Parathyroid adenoma (tissue), 2 donors: ENCODE results near the gene FBLIM1.

Source experiments
- H2AFZ ChIP-seq: fragments of 300-600 bp; sonication (generic); one replicate; pipeline ENCODE4 v1.7.0; 2017; ENCODE audit warnings: antibody characterized with exemption, mild to moderate bottlenecking
- H3K27ac ChIP-seq: fragments of 300-600 bp; sonication (generic); one replicate; pipeline ENCODE4 v1.7.0; 2017
- H3K27me3 ChIP-seq: fragments of 300-600 bp; sonication (generic); one replicate; pipeline ENCODE4 v1.7.0; 2017; ENCODE audit warnings: low read length; ENCODE audit not compliant: control insufficient read depth, insufficient read depth
- H3K36me3 ChIP-seq: fragments of 300-600 bp; sonication (generic); one replicate; pipeline ENCODE4 v1.7.0; 2017; ENCODE audit warnings: low read length; ENCODE audit not compliant: control insufficient read depth, insufficient read depth
- H3K4me1 ChIP-seq: fragments of 300-600 bp; sonication (generic); one replicate; pipeline ENCODE4 v1.7.0; 2017; ENCODE audit warnings: control low read depth
- H3K4me2 ChIP-seq: fragments of 300-600 bp; sonication (generic); one replicate; pipeline ENCODE4 v1.7.0; 2017; ENCODE audit warnings: low read length
- H3K4me3 ChIP-seq: fragments of 300-600 bp; sonication (generic); one replicate; pipeline ENCODE4 v1.7.0; 2017; ENCODE audit warnings: low read depth, low read length
- H3K79me2 ChIP-seq: fragments of 300-600 bp; sonication (generic); one replicate; pipeline ENCODE4 v1.7.0; 2017; ENCODE audit warnings: control low read depth
- H3K9ac ChIP-seq: fragments of 300-600 bp; sonication (generic); one replicate; pipeline ENCODE4 v1.7.0; 2017; ENCODE audit warnings: mild to moderate bottlenecking
- H3K9me3 ChIP-seq: fragments of 300-600 bp; sonication (generic); one replicate; pipeline ENCODE4 v1.7.0; 2017; ENCODE audit warnings: low read length; ENCODE audit not compliant: control insufficient read depth
- TF ChIP-seq, protein P1 (sequence below): fragments of 300-600 bp; sonication (generic); IDR thresholded peaks from one replicate; pipeline ENCODE4 v1.7.0; 2017; ENCODE audit warnings: antibody characterized with exemption, mild to moderate bottlenecking
- donor health status: primary hyperparathyroidism.

FBLIM1 gene

DNA sequence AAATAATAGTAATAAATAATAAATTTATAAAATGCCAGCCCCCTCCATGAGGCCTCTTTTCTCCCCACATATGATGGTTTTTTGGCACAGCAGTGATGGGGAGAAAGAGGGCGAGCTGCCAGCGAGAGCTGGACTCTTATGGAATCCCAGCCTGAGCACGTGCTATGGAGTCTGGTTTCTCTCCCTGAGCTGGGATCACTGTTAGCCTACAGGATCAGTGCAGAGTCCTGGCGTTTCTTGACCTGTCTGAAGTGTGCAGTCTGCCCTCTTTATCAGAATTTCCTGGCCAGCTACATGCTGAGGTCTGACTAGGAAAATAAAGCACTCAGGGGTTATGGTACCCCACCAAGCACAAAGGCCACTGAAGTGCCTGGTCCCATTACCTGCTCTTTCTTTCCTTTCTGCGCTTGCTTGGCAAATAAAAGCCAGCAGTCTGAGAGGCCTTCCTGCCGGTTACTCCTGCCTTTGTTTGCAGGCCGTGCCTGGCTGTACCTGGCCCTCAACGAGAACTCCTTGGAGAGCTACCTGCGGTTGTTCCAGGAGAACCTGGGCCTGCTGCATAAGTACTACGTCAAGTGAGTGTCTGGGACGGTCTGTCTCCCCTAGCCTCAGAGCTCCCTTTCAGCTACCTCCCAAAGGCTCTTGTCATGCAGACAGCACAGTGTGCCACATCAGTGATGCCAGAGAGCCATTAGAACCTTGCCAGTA lies 41.0 kb upstream of the FBLIM1 start:
- Histone ChIP-seq H3K9ac (no peak overlapping the region), H2AFZ (no peak overlapping the region), H3K9me3 (no peaks in the 10 kb centered on the region), H3K36me3 (no peaks in the 10 kb centered on the region), H3K27me3 (no peaks in the 10 kb centered on the region), H3K4me1 (no peaks in the 10 kb centered on the region), H3K4me2 (no peak overlapping the region), H3K4me3 (no peak overlapping the region), H3K79me2 (no peaks in the 10 kb centered on the region), H3K27ac (no peak overlapping the region)
- TF ChIP-seq, protein P1, sequence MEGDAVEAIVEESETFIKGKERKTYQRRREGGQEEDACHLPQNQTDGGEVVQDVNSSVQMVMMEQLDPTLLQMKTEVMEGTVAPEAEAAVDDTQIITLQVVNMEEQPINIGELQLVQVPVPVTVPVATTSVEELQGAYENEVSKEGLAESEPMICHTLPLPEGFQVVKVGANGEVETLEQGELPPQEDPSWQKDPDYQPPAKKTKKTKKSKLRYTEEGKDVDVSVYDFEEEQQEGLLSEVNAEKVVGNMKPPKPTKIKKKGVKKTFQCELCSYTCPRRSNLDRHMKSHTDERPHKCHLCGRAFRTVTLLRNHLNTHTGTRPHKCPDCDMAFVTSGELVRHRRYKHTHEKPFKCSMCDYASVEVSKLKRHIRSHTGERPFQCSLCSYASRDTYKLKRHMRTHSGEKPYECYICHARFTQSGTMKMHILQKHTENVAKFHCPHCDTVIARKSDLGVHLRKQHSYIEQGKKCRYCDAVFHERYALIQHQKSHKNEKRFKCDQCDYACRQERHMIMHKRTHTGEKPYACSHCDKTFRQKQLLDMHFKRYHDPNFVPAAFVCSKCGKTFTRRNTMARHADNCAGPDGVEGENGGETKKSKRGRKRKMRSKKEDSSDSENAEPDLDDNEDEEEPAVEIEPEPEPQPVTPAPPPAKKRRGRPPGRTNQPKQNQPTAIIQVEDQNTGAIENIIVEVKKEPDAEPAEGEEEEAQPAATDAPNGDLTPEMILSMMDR = no peak

DNA sequence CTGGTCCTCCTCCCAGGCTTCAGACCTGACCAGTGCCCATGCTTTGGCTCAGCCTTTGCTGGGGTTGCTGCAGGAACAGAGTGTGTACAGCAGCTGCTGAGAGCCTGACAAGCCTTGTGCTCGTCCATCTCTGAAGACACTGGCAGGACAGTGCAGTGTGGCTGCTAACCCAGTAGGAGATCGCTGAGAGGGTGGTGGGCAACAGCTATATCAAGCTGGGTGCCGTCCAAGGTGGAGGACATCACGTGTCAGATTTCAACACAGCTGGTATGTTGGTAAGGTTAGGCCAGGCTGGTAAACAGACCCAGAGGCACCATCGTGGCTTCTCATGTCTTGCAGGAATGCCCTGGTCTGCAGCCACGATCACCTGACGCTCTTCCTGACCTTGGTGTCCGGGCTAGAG lies 40.4 kb upstream of the FBLIM1 start:
- Histone ChIP-seq H3K36me3 (no peaks in the 10 kb centered on the region), H3K4me1 (no peaks in the 10 kb centered on the region), H3K4me2 (no peak overlapping the region), H3K9me3 (no peaks in the 10 kb centered on the region), H3K79me2 (no peaks in the 10 kb centered on the region), H3K9ac (no peak overlapping the region), H2AFZ (no peak overlapping the region), H3K27me3 (no peaks in the 10 kb centered on the region), H3K27ac (no peak overlapping the region), H3K4me3 (no peak overlapping the region)
- TF ChIP-seq, protein P1 = no peak

DNA sequence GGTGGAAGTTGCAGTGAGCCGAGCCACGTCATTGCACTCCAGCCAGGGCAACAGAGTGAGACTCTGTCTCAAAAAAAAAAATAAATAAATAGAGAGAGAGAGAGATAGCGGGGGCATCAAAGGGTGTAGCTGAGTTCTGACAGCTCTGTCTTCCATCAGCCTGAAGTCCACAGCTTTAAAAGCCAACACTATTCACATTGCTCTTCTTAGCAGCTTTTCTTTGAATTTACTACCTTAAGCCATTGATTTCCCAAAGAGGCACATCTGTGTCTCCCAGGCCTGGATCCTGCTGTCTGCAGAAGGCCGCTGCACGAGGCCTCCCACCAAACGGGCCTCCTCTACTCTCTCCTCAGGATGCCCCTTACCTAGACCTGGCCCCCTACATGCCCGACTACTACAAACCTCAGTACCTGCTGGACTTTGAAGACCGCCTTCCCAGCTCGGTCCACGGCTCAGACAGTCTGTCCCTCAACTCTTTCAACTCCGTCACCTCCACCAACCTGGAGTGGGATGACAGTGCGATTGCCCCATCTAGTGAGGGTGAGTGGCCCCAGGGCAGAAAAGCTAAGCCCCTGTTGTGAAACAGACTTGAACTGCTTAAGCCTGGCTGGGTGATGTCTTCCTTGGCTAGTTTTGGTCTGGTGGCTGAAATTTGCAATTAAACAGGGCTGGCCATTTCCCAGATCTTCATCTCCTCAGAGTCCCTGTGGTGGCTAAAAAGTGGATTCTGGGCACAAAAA lies 39.0 kb upstream of the FBLIM1 start:
- Histone ChIP-seq H2AFZ (no peak overlapping the region), H3K27ac (no peak overlapping the region), H3K4me1 (no peaks in the 10 kb centered on the region), H3K4me2 (no peak overlapping the region), H3K79me2 (no peaks in the 10 kb centered on the region), H3K27me3 (no peaks in the 10 kb centered on the region), H3K4me3 (no peak overlapping the region), H3K36me3 (no peaks in the 10 kb centered on the region), H3K9me3 (no peaks in the 10 kb centered on the region), H3K9ac (no peak overlapping the region)
- TF ChIP-seq, protein P1 = no peak

DNA sequence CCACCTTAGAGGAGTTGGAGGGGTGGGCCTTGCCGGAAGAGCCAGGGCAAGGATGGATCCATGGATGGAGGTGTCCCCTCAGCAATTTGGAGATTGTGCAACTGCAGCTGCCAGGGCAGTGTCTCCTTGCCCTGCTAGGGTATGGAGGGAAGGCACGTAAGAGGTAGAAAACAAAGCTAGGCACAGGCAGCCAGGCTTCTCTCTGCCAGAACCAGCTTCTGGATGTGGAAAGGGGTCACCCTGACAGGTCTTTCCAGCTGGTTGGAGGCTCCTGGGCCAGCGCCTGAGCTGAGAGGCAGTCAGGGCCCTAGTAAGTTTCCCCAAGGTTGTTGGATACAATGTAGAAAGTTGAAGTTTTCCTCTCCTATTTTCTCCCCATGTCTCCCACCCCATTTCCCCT lies 37.7 kb upstream of the FBLIM1 start:
- Histone ChIP-seq H3K4me3 (no peak overlapping the region), H3K27ac (no peak overlapping the region), H3K4me1 (no peaks in the 10 kb centered on the region), H3K9me3 (no peaks in the 10 kb centered on the region), H3K36me3 (no peaks in the 10 kb centered on the region), H3K4me2 (no peak overlapping the region), H3K27me3 (no peaks in the 10 kb centered on the region), H2AFZ (no peak overlapping the region), H3K9ac (no peak overlapping the region), H3K79me2 (no peaks in the 10 kb centered on the region)
- TF ChIP-seq, protein P1 = no peak
